GM12878 (cell line): ENCODE results near the gene ZFPM1. TPM values are rescaled to one million over a fixed set of nuclear protein-coding genes. Genes with fewer than 3 reads are reported as not detected.

Experiments
- ATAC-seq: fragments of 200-7000 bp; cut with Tn5 transposase; 3 replicates; pipeline ENCODE4 v1.9.1; 2020; ENCODE audit warnings: mild to moderate bottlenecking, moderate library complexity
- BruUV-seq: library from RNA; stranded (reverse); fragments of 400-500 nt; replicated peaks from 2 replicates; lab custom pipeline; 2021; lab: Mats Ljungman, UMichigan
- CTCF ChIA-PET: fragments of 300-600 bp; sonication (Branson Sonifier 250); formaldehyde crosslinking; extraction: SDS; loops from one replicate; lab custom pipeline; 2021; ENCODE audit warnings: inconsistent platforms; lab: Yijun Ruan, JAX
- POLR2A ChIA-PET: fragments of 350-600 bp; formaldehyde crosslinking; extraction: SDS; loops from one replicate; lab custom pipeline; 2021; ENCODE audit warnings: inconsistent platforms; lab: Charles Lee
- RAD21 ChIA-PET: fragments of 300-600 bp; sonication (Branson Sonifier 250); formaldehyde crosslinking; loops from one replicate; lab custom pipeline; 2023; ENCODE audit warnings: antibody characterized with exemption; ENCODE audit not compliant: unreplicated experiment; lab: Charles Lee
- SMC1A ChIA-PET: fragments of 300-600 bp; sonication (Branson Sonifier 250); formaldehyde crosslinking; loops from one replicate; lab custom pipeline; 2023; ENCODE audit not compliant: unreplicated experiment, uncharacterized antibody; lab: Charles Lee
- DNase-seq: peaks from one replicate; pipeline ENCODE4 v3.0.0-alpha.2; 2011; ENCODE audit warnings: low read depth, low spot score
- FAIRE-seq: peaks from 3 replicates; lab custom pipeline; 2011; peaks lifted over from hg19 to GRCh38; lab: Jason Lieb, UNC
- H2AFZ ChIP-seq: 2 replicates; pipeline ENCODE4 v1.6.0; 2011; ENCODE audit warnings: low read depth, low read length, control low read depth; ENCODE audit not compliant: control insufficient read depth
- H3K27ac ChIP-seq: 2 replicates; pipeline ENCODE4 v1.5.1; 2011; ENCODE audit warnings: control low read depth; ENCODE audit not compliant: control insufficient read depth, insufficient read depth
- H3K27me3 ChIP-seq, 2 experiments: replicated peaks in 1 of 2; 2 replicates each; pipeline versions ENCODE4 v1.6.0 to v1.6.1; 2011; ENCODE audit warnings: low read length in 1 of 2; ENCODE audit not compliant: control insufficient read depth in 2 of 2, insufficient read depth in 2 of 2
- H3K36me3 ChIP-seq, 2 experiments: 2 replicates each; pipeline ENCODE4 v1.5.1; 2011; ENCODE audit warnings: low read length in 1 of 2; ENCODE audit not compliant: control insufficient read depth in 2 of 2, insufficient read depth in 2 of 2
- H3K4me1 ChIP-seq: 2 replicates; pipeline ENCODE4 v1.6.1; 2011; ENCODE audit warnings: mild to moderate bottlenecking, low read length, moderate library complexity, mixed read lengths; ENCODE audit not compliant: control insufficient read depth, insufficient read depth
- H3K4me2 ChIP-seq: 2 replicates; pipeline ENCODE4 v1.6.0; 2011; ENCODE audit warnings: control low read depth; ENCODE audit not compliant: control insufficient read depth, insufficient read depth
- H3K4me3 ChIP-seq: fragments of 200-600 bp; sonication (generic); 2 replicates; pipeline ENCODE4 v1.5.1; 2016
- H3K79me2 ChIP-seq: 2 replicates; pipeline ENCODE4 v1.6.0; 2011; ENCODE audit warnings: low read length; ENCODE audit not compliant: control insufficient read depth, insufficient read depth
- H3K9ac ChIP-seq: 2 replicates; pipeline ENCODE4 v1.8.0; 2011; ENCODE audit warnings: low read length, control low read depth, mixed read lengths; ENCODE audit not compliant: control insufficient read depth, insufficient read depth
- H3K9me3 ChIP-seq: replicated peaks from 3 replicates; pipeline ENCODE4 v1.5.1; 2011; ENCODE audit warnings: mild to moderate bottlenecking, low read length; ENCODE audit not compliant: control insufficient read depth, insufficient read depth
- H4K20me1 ChIP-seq: 2 replicates; pipeline ENCODE4 v1.6.0; 2011; ENCODE audit not compliant: control insufficient read depth, insufficient read depth
- BCL3 ChIP-seq: IDR thresholded peaks from 2 replicates; pipeline ENCODE4 v1.6.1; 2011; ENCODE audit warnings: borderline replicate concordance, low read depth, mild to moderate bottlenecking, moderate library complexity, low read length; ENCODE audit not compliant: insufficient read depth, poor library complexity, severe bottlenecking
- CBX5 ChIP-seq: sonication (generic); IDR thresholded peaks from 2 replicates; pipeline ENCODE4 v1.6.1; 2016; ENCODE audit warnings: low read depth, moderate library complexity, mild to moderate bottlenecking, inconsistent platforms
- CHD4 ChIP-seq: fragments of 200-600 bp; sonication (generic); IDR thresholded peaks from 2 replicates; pipeline ENCODE4 v1.6.1; 2016; ENCODE audit warnings: mild to moderate bottlenecking
- EGR1 ChIP-seq, 2 experiments: IDR thresholded peaks; 1 replicate in 1 of 2; 2 replicates in 1 of 2; pipeline ENCODE4 v1.6.1; 2011 to 2012; ENCODE audit warnings: low read depth in 2 of 2, low read length in 2 of 2, borderline replicate concordance in 1 of 2, mild to moderate bottlenecking in 1 of 2, moderate library complexity in 1 of 2
- FOXK2 ChIP-seq: fragments of 450-650 bp; IDR thresholded peaks from 2 replicates; pipeline ENCODE4 v1.6.1; 2017; ENCODE audit warnings: mild to moderate bottlenecking, moderate library complexity
- JUNB ChIP-seq: IDR thresholded peaks from 2 replicates; pipeline ENCODE4 v1.6.1; 2016; ENCODE audit warnings: antibody characterized with exemption, mild to moderate bottlenecking
- MXI1 ChIP-seq: fragments of 150-350 bp; IDR thresholded peaks from 2 replicates; pipeline ENCODE4 v1.6.1; 2011; ENCODE audit warnings: low read depth, mild to moderate bottlenecking, inconsistent platforms, low read length, improper control_type of control experiment
- NKRF ChIP-seq: fragments of 450-650 bp; conservative IDR thresholded peaks from 2 replicates; pipeline ENCODE4 v1.6.1; 2017; ENCODE audit warnings: mild to moderate bottlenecking, moderate library complexity
- SPI1 ChIP-seq: IDR thresholded peaks from 2 replicates; pipeline ENCODE4 v1.6.1; 2011; ENCODE audit warnings: low read depth, mild to moderate bottlenecking, low read length, moderate library complexity, borderline replicate concordance; ENCODE audit not compliant: insufficient read depth
- ZBTB40 ChIP-seq: fragments of 450-650 bp; IDR thresholded peaks from 2 replicates; pipeline ENCODE4 v1.6.1; 2016; ENCODE audit warnings: mild to moderate bottlenecking, moderate library complexity, borderline replicate concordance
- WGBS: methylation state at CpG from one replicate; pipeline ENCODE4 v1.1.6; 2016; ENCODE audit warnings: low lambda C conversion rate; ENCODE audit not compliant: insufficient replicate concordance, insufficient coverage; ENCODE audit errors: missing lambda C conversion rate; 5-methylcytosine and 5-hydroxymethylcytosine counted together
- in situ Hi-C: fragments of 300-500 bp; cut with MboI; formaldehyde crosslinking; loops from 9 replicates; pipeline ENCODE4 v1.14.3; 2018; ENCODE audit warnings: mixed read lengths
- intact Hi-C: fragments of 100-400 bp; cut with micrococcal nuclease; formaldehyde crosslinking; loops from one replicate; pipeline ENCODE4 v1.14.2; 2022; ENCODE audit not compliant: unreplicated experiment
- polyA plus RNA-seq, 11 experiments: library from polyadenylated mRNA; depleted of rRNA in 4 of 11; unstranded in 6 of 11; stranded (reverse) in 5 of 11; fragments of >200 nt; fragmentation: Nextera tagmentation in 4 of 11; fragmentation: Illumina TruSeq in 1 of 11; extraction: Ambion mirVana in 4 of 11; extraction: Trizol in 1 of 11; gene quantifications; 1 replicate in 1 of 11; 2 replicates in 10 of 11; pipeline versions ENCODE4 v1.2.1 to v1.2.3, GENCODE V29; 2011 to 2016; ENCODE audit warnings: inconsistent platforms in 2 of 11, missing spikeins in 2 of 11, low read depth in 1 of 11
- total RNA-seq, 4 experiments: library from RNA; depleted of rRNA in 3 of 4; stranded (reverse); fragments of >200 nt in 3 of 4; fragmentation: Illumina TruSeq in 1 of 4; extraction: Trizol in 1 of 4; gene quantifications; 2 replicates each; pipeline versions ENCODE4 v1.2.1 to v1.2.3, GENCODE V29; 2013 to 2021

ZFPM1 gene
- total and polyA plus RNA-seq, 10 of the 15 experiments (the other 5 are each of a cell fraction or from before 2014, with no cell fraction given): 0.02 to 5.1 (median 0.30) TPM

DNA sequence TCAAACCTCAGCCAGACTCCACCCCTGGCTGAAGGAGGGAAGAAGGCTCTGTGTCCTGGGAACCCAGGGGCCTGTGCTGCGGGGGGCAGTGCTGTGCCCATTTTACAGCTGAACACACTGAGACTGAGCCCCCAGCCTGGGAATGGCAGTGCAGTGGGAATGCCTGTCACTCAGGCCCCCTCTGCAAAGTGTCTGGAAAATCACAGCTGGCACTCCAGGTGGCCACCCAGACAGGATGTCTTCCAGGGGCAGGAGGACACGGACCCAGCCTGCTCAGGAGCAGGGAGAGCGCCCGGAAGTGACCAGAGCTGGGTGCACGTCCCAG is 37.7 kb upstream of the ZFPM1 start:
- SMC1A ChIA-PET: no interaction called here
- RAD21 ChIA-PET: no interaction called here
- H3K9ac ChIP-seq: no peak overlapping the region
- H3K9me3 ChIP-seq: no peaks in the 10 kb centered on the region
- no peak for FAIRE-seq
- TF ChIP-seq BCL3 (no peak), JUNB (no peak)
- TF ChIP-seq, all 136 proteins: peak for 0
- DNase-seq (no peak), ATAC-seq (no peak)
- Histone ChIP-seq H3K4me3 (no peak overlapping the region), H3K27ac (no peak overlapping the region), H3K79me2 (no peaks in the 10 kb centered on the region), H3K4me1 (no peaks in the 10 kb centered on the region), H3K27me3 (no peaks in the 10 kb centered on the region; a peak in 1 of 4 replicates), H3K36me3 (no peaks in the 10 kb centered on the region), H4K20me1 (no peaks in the 10 kb centered on the region), H2AFZ (no peak overlapping the region), H3K4me2 (no peak overlapping the region)
- POLR2A ChIA-PET: no interaction called here
- intact Hi-C loops: no loop called here
- in situ Hi-C loops: no loop called here
- WGBS: 49% methylated on average over 5 of the region's 5 CpGs
- CTCF ChIA-PET: no interaction called here
- no TSS peak for BruUV-seq

GRCh38 chr16:88415713-88416323 is 37.3 kb upstream of the ZFPM1 start:
- no peaks in the 10 kb centered on the region for H4K20me1 ChIP-seq
- no peak overlapping the region for H3K4me3 ChIP-seq
- no peak overlapping the region for H3K9ac ChIP-seq
- POLR2A ChIA-PET: no interaction called here
- SMC1A ChIA-PET: no interaction called here
- in situ Hi-C loops (no loop called here), intact Hi-C loops (no loop called here)
- H3K27me3 ChIP-seq: no peaks in the 10 kb centered on the region; a peak in 1 of 4 replicates
- FAIRE-seq (no peak), DNase-seq (no peak), ATAC-seq (no peak)
- RAD21 ChIA-PET: no interaction called here
- H3K4me1 ChIP-seq: no peaks in the 10 kb centered on the region
- H3K9me3 ChIP-seq: no peaks in the 10 kb centered on the region
- WGBS: 55% methylated on average over 23 of the region's 29 CpGs
- CTCF ChIA-PET: no interaction called here
- no peak overlapping the region for H2AFZ ChIP-seq
- H3K36me3 ChIP-seq: no peaks in the 10 kb centered on the region
- H3K4me2 ChIP-seq: no peak overlapping the region
- H3K27ac ChIP-seq: no peak overlapping the region
- BruUV-seq: no TSS peak
- H3K79me2 ChIP-seq: no peaks in the 10 kb centered on the region
- TF ChIP-seq MXI1: no peak
- no peak for TF ChIP-seq FOXK2
- TF ChIP-seq NKRF: no peak
- no peak for TF ChIP-seq CHD4
- TF ChIP-seq SPI1: no peak
- no peak for TF ChIP-seq ZBTB40
- TF ChIP-seq EGR1 (IDR thresholded peaks at IDR 0.05; ENCODE audit: borderline replicate concordance in 1 of 2, low read depth in 2 of 2, low read length in 2 of 2): no peak
- no peak for TF ChIP-seq CBX5
